ENCODE results near the gene ALK. TPM values are rescaled to one million over a fixed set of nuclear protein-coding genes. Genes with fewer than 3 reads are reported as not detected.

Gene ALK
- polyA plus RNA-seq, 1 of the 3 experiments (the other 2 are of a cell fraction) = 0.30 TPM

DNA sequence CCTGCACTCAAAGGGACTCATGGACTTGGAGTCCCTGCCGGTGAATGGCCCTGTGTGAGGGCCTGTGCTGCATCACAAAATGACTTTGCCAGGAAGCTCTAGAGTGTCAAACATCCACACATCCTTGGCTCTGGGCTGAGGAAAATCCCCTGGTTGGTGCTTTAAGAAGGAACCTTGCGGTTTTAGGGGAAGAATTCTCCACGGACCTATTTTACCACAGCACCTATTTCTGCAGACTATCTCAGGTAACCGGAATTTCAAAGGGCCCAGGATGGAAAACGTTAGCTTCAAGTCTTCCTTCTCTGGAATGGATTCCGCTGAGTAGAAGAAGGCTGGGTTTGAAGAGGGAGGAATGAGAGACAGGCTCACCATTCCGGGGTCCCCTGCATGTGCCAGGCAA lies 166.2 kb downstream of the ALK start:
- ChIA-PET CTCF (no interaction called here), POLR2A (no interaction called here)
- TF ChIP-seq TEAD4 (IDR thresholded peaks at IDR 0.05; ENCODE audit: borderline replicate concordance, insufficient read depth) (no peak), CTCF (IDR thresholded peaks at IDR 0.05) (no peak), RCOR1 (IDR thresholded peaks at IDR 0.05; ENCODE audit: low read length) (no peak), FOSL2 (IDR thresholded peaks at IDR 0.05; ENCODE audit: borderline replicate concordance, low read depth) (no peak), EZH2phosphoT487 (IDR thresholded peaks at IDR 0.05; ENCODE audit: borderline replicate concordance, low read depth) (no peak)
- TF ChIP-seq, protein P1, sequence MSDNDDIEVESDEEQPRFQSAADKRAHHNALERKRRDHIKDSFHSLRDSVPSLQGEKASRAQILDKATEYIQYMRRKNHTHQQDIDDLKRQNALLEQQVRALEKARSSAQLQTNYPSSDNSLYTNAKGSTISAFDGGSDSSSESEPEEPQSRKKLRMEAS (IDR thresholded peaks at IDR 0.05; ENCODE audit: low read depth) = no peak
- Histone ChIP-seq H4K20me1 (ENCODE audit: insufficient read depth) (no peaks in the 10 kb centered on the region; the same call in 1 of the 2 replicates), H3K36me3 (replicated peaks in 1 of 2; ENCODE audit: control insufficient read depth in 1 of 2, insufficient read depth in 2 of 2, low read length in 1 of 2) (no peaks in the 10 kb centered on the region), H3K9me3 (no peaks in the 10 kb centered on the region), H2AFZ (ENCODE audit: low read depth) (no peak overlapping the region), H3K9me2 (no peaks in the 10 kb centered on the region), H3K4me2 (no peak overlapping the region), H3K9ac (no peak overlapping the region), H3K4me3 (ENCODE audit: low read depth in 2 of 2, low read length in 1 of 2) (no peak overlapping the region), H3K4me1 (ENCODE audit: control insufficient read depth in 1 of 2, insufficient read depth in 2 of 2, low read depth in 1 of 2, low read length in 1 of 2) (peaks cover 14 to 48% of the 10 kb centered on the region in 2 experiments; a peak in 3 of 4 replicates), H3K79me2 (ENCODE audit: insufficient read depth) (no peaks in the 10 kb centered on the region), H3F3A (replicated peaks; ENCODE audit: insufficient read depth) (peaks cover 17% of the 10 kb centered on the region), H3K27ac (ENCODE audit: low read depth in 2 of 2, low read length in 1 of 2) (no peak overlapping the region; a peak in 1 of 4 replicates), H3K27me3 (ENCODE audit: insufficient read depth) (no peaks in the 10 kb centered on the region)
- no peak for DNase-seq
- WGBS (ENCODE audit: low lambda C conversion rate) = 70% methylated on average over 7 of the region's 7 CpGs

GRCh38 chr2:29753671-29754444 lies 167.5 kb downstream of the ALK start:
- Histone ChIP-seq H3K9me2 (no peaks in the 10 kb centered on the region), H3K9ac (no peak overlapping the region), H2AFZ (ENCODE audit: low read depth) (no peak overlapping the region), H3K4me3 (ENCODE audit: low read depth in 2 of 2, low read length in 1 of 2) (no peak overlapping the region), H3K4me1 (ENCODE audit: control insufficient read depth in 1 of 2, insufficient read depth in 2 of 2, low read depth in 1 of 2, low read length in 1 of 2) (peaks cover 14 to 42% of the 10 kb centered on the region in 2 experiments; a peak in 2 of 4 replicates), H3F3A (replicated peaks; ENCODE audit: insufficient read depth) (peaks cover 17% of the 10 kb centered on the region), H3K36me3 (replicated peaks in 1 of 2; ENCODE audit: control insufficient read depth in 1 of 2, insufficient read depth in 2 of 2, low read length in 1 of 2) (no peaks in the 10 kb centered on the region), H4K20me1 (ENCODE audit: insufficient read depth) (no peaks in the 10 kb centered on the region; the same call in 1 of the 2 replicates), H3K79me2 (ENCODE audit: insufficient read depth) (no peaks in the 10 kb centered on the region), H3K27me3 (ENCODE audit: insufficient read depth) (no peaks in the 10 kb centered on the region), H3K4me2 (peak overlapping the region; percentile 64), H3K9me3 (no peaks in the 10 kb centered on the region), H3K27ac (ENCODE audit: low read depth in 2 of 2, low read length in 1 of 2) (peak overlapping the region; percentile 31 to 47; a peak in 3 of 4 replicates)
- 44% methylated on average over 8 of the region's 8 CpGs for WGBS (ENCODE audit: low lambda C conversion rate)
- DNase-seq = peak; percentile 54
- ChIA-PET POLR2A (no interaction called here), CTCF (interaction anchor here (1.4 kb wide), 1 partner anchor 18 kb away, joined by 3 read pairs; no protein-coding TSS in a partner anchor)
- TF ChIP-seq, protein P2, sequence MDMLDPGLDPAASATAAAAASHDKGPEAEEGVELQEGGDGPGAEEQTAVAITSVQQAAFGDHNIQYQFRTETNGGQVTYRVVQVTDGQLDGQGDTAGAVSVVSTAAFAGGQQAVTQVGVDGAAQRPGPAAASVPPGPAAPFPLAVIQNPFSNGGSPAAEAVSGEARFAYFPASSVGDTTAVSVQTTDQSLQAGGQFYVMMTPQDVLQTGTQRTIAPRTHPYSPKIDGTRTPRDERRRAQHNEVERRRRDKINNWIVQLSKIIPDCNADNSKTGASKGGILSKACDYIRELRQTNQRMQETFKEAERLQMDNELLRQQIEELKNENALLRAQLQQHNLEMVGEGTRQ (IDR thresholded peaks at IDR 0.05; ENCODE audit: borderline replicate concordance, low read depth, low read length) = no peak
- TF ChIP-seq RFX5 (IDR thresholded peaks at IDR 0.05; ENCODE audit: low read length) (no peak), GATA2 (CRISPR knock-in tag; IDR thresholded peaks at IDR 0.05) (peak; percentile 87), RAD21 (IDR thresholded peaks at IDR 0.05; ENCODE audit: low read length) (no peak), PBX3 (IDR thresholded peaks at IDR 0.05) (peak; percentile 48), TEAD4 (IDR thresholded peaks at IDR 0.05; ENCODE audit: borderline replicate concordance, insufficient read depth) (no peak), MXI1 (IDR thresholded peaks at IDR 0.05; ENCODE audit: low read depth, low read length) (no peak), YY1 (IDR thresholded peaks at IDR 0.05; ENCODE audit: low read depth) (no peak), SIN3A (IDR thresholded peaks at IDR 0.05; ENCODE audit: borderline replicate concordance, low read depth, low read length) (no peak), RCOR1 (IDR thresholded peaks at IDR 0.05; ENCODE audit: low read length) (no peak), GABPA (IDR thresholded peaks at IDR 0.05; ENCODE audit: low read depth) (no peak), CTCF (IDR thresholded peaks at IDR 0.05) (no peak), RXRA (IDR thresholded peaks at IDR 0.05; ENCODE audit: borderline replicate concordance, low read depth) (no peak), TCF12 (IDR thresholded peaks at IDR 0.05) (peak; percentile 64), EP300 (IDR thresholded peaks at IDR 0.05; ENCODE audit: borderline replicate concordance in 1 of 2, low read depth in 1 of 2, low read length in 1 of 2) (no peak), ELF1 (IDR thresholded peaks at IDR 0.05) (no peak), SMC3 (IDR thresholded peaks at IDR 0.05; ENCODE audit: low read depth, low read length) (no peak), NFIC (IDR thresholded peaks at IDR 0.05; ENCODE audit: borderline replicate concordance) (peak; percentile 69)
